Naive thymus-derived CD4-positive, alpha-beta T cell (primary cell): Measurements from ENCODE around the gene DCTPP1. TPM values are rescaled to one million over a fixed set of nuclear protein-coding genes. Genes with fewer than 3 reads are reported as not detected.
A peak's percentile ranks its signal among the peaks of the same experiment; 100 is the strongest.

ENCODE experiments used
- ATAC-seq: fragments of 150-1000 bp; cut with Tn5 transposase; 2 replicates; pipeline ENCODE4 v1.10.0; 2021; ENCODE audit warnings: mild to moderate bottlenecking, moderate library complexity
- CTCF ChIA-PET: fragments of 350-600 bp; sonication (Branson Sonifier 250); formaldehyde crosslinking; loops from one replicate; lab custom pipeline; 2021; ENCODE audit warnings: antibody characterized with exemption; lab: Charles Lee
- POLR2A ChIA-PET: fragments of 350-600 bp; sonication (Branson Sonifier 250); formaldehyde crosslinking; loops from one replicate; lab custom pipeline; 2021; ENCODE audit warnings: antibody characterized with exemption, inconsistent platforms; lab: Charles Lee
- DNase-seq, 9 donors: peaks; one replicate each; pipeline versions ENCODE4 v3.0.0 to v3.0.0-alpha.2; 2020 to 2022; ENCODE audit warnings: mixed read lengths in 1 of 9
- H3K27ac ChIP-seq: one replicate; pipeline ENCODE4 v1.7.0; 2013; ENCODE audit warnings: mild to moderate bottlenecking, low read depth, low read length, moderate library complexity
- H3K27me3 ChIP-seq, 2 donors: one replicate each; pipeline ENCODE4 v1.7.0; 2013; ENCODE audit warnings: low read length in 2 of 2, mild to moderate bottlenecking in 2 of 2, moderate library complexity in 2 of 2; ENCODE audit not compliant: control insufficient read depth in 2 of 2, insufficient read depth in 2 of 2
- H3K36me3 ChIP-seq, 3 experiments: 1 replicate in 2 of 3; 2 replicates in 1 of 3; pipeline ENCODE4 v1.7.0; 2013; ENCODE audit warnings: low read length in 3 of 3, mild to moderate bottlenecking in 3 of 3, moderate library complexity in 1 of 3; ENCODE audit not compliant: insufficient read depth in 3 of 3, control insufficient read depth in 2 of 3
- H3K4me1 ChIP-seq, 2 donors: one replicate each; pipeline ENCODE4 v1.7.0; 2013; ENCODE audit warnings: low read length in 2 of 2, mild to moderate bottlenecking in 2 of 2, moderate library complexity in 1 of 2; ENCODE audit not compliant: control insufficient read depth in 2 of 2, insufficient read depth in 2 of 2
- H3K4me3 ChIP-seq: 2 replicates; pipeline ENCODE4 v1.7.0; 2013; ENCODE audit warnings: mild to moderate bottlenecking, low read length
- H3K9me3 ChIP-seq, 3 experiments: 1 replicate in 2 of 3; 2 replicates in 1 of 3; pipeline ENCODE4 v1.7.0; 2013; ENCODE audit warnings: low read length in 3 of 3; ENCODE audit not compliant: control insufficient read depth in 2 of 3
- H3K27ac Mint-ChIP-seq, 9 donors: one replicate each; pipeline ENCODE4 v1.8.0; 2020 to 2022; ENCODE audit warnings: mixed read lengths in 9 of 9, mild to moderate bottlenecking in 8 of 9, moderate library complexity in 5 of 9, inconsistent platforms in 2 of 9
- H3K27me3 Mint-ChIP-seq, 5 donors: one replicate each; pipeline ENCODE4 v1.8.0; 2021 to 2022; ENCODE audit warnings: mixed read lengths in 5 of 5, mild to moderate bottlenecking in 1 of 5
- H3K36me3 Mint-ChIP-seq, 5 donors: one replicate each; pipeline ENCODE4 v1.8.0; 2020 to 2022; ENCODE audit warnings: mixed read lengths in 5 of 5, mild to moderate bottlenecking in 3 of 5, inconsistent platforms in 1 of 5
- H3K4me1 Mint-ChIP-seq, 7 donors: one replicate each; pipeline ENCODE4 v1.8.0; 2020 to 2022; ENCODE audit warnings: mixed read lengths in 7 of 7, mild to moderate bottlenecking in 3 of 7, inconsistent platforms in 1 of 7
- H3K4me3 Mint-ChIP-seq, 10 donors: one replicate each; pipeline ENCODE4 v1.8.0; 2020 to 2022; ENCODE audit warnings: mild to moderate bottlenecking in 10 of 10, mixed read lengths in 10 of 10, moderate library complexity in 6 of 10, inconsistent platforms in 2 of 10
- H3K9me3 Mint-ChIP-seq, 11 donors: one replicate each; pipeline ENCODE4 v1.8.0; 2020 to 2022; ENCODE audit warnings: mixed read lengths in 11 of 11, mild to moderate bottlenecking in 4 of 11, inconsistent platforms in 1 of 11, moderate library complexity in 1 of 11
- intact Hi-C, 2 donors: fragments of 100-400 bp; cut with micrococcal nuclease; formaldehyde crosslinking; loops; one replicate each; pipeline ENCODE4 v1.15.1; 2023
- polyA plus RNA-seq, 2 donors: library from polyadenylated mRNA; unstranded; fragments of 300-500 nt; fragmentation: Illumina TruSeq; gene quantifications; one replicate each; pipeline ENCODE4 v1.2.3, GENCODE V29; 2021
- total RNA-seq, 6 experiments: library from RNA in 5 of 6; stranded (reverse) in 5 of 6; gene quantifications; 1 replicate in 5 of 6; 2 replicates in 1 of 6; pipeline ENCODE4 v1.2.3 and lab custom pipeline; 2021 to 2026

Gene DCTPP1
- total and polyA plus RNA-seq, 7 experiments from 2014 or later = 11.6 to 81.1 (median 15.6) TPM

- intact Hi-C loops = loop anchor here in 1 of 2 donors (5.0 to 10.0 kb wide), 3 partner anchors 181 to 548 kb away; partner anchors contain the start of genes FBXL19, TBX6, YPEL3 and ZNF764
- Mint-ChIP-seq H3K27ac (peak overlapping the region; percentile 76 to 100 (median 100)), H3K4me1 (peaks cover 32 to 54% (median 42%) of the 10 kb centered on the region in 7 donors), H3K9me3 (no peaks in the 10 kb centered on the region), H3K4me3 (peak overlapping the region in 3 of 10 donors; percentile 13 to 27 (median 16)), H3K27me3 (no peaks in the 10 kb centered on the region), H3K36me3 (peaks cover 4 to 22% (median 5%) of the 10 kb centered on the region in 5 donors)
- POLR2A ChIA-PET = interaction anchor here (1.0 to 10.9 kb wide), 8 partner anchors 8 to 311 kb away, joined by 3 to 254 read pairs (median 19); partner anchors contain the start of genes ALDOA, CORO1A, TBC1D10B and TBX6
- H3K27me3 ChIP-seq = no peaks in the 10 kb centered on the region
- no peak for DNase-seq
- H3K4me1 ChIP-seq = peaks cover 38 to 52% of the 10 kb centered on the region in 2 donors
- H3K4me3 ChIP-seq = no peak overlapping the region
- CTCF ChIA-PET = interaction anchor here (2.0 kb wide), 1 partner anchor 33 kb away, joined by 5 read pairs; no protein-coding TSS in a partner anchor
- H3K9me3 ChIP-seq = no peaks in the 10 kb centered on the region
- peak overlapping the region; percentile 100 for H3K27ac ChIP-seq
- peaks cover 0 to 13% (median 3%) of the 10 kb centered on the region in 3 experiments for H3K36me3 ChIP-seq
- ATAC-seq = no peak
Observed at GRCh38 chr16:30376461-30376902, 53.3 kb downstream of the DCTPP1 start.

GRCh38 chr16:30375864-30376263 is 54.0 kb downstream of the DCTPP1 start:
- peaks cover 35 to 54% (median 44%) of the 10 kb centered on the region in 7 donors for H3K4me1 Mint-ChIP-seq
- peak overlapping the region; percentile 100 for H3K27ac ChIP-seq
- H3K27me3 ChIP-seq = no peaks in the 10 kb centered on the region
- DNase-seq = no peak
- peaks cover 36 to 50% of the 10 kb centered on the region in 2 donors for H3K4me1 ChIP-seq
- intact Hi-C loops = loop anchor here in 1 of 2 donors (5.0 to 10.0 kb wide), 3 partner anchors 181 to 549 kb away; partner anchors contain the start of genes FBXL19, TBX6, YPEL3 and ZNF764
- H3K27ac Mint-ChIP-seq = peak overlapping the region; percentile 12 to 100 (median 87)
- H3K4me3 Mint-ChIP-seq = peak overlapping the region in 3 of 10 donors; percentile 14 to 61 (median 25)
- H3K36me3 Mint-ChIP-seq = peaks cover 4 to 18% (median 5%) of the 10 kb centered on the region in 5 donors
- H3K27me3 Mint-ChIP-seq = no peaks in the 10 kb centered on the region
- H3K4me3 ChIP-seq = no peak overlapping the region
- no peak for ATAC-seq
- POLR2A ChIA-PET = interaction anchor here (1.0 to 9.9 kb wide), 7 partner anchors 8 to 311 kb away, joined by 3 to 156 read pairs (median 7); partner anchors contain the start of genes ALDOA, CORO1A, TBC1D10B and TBX6
- no peaks in the 10 kb centered on the region for H3K9me3 ChIP-seq
- no peaks in the 10 kb centered on the region for H3K9me3 Mint-ChIP-seq
- CTCF ChIA-PET = interaction anchor here (0.5 to 2.0 kb wide), 2 partner anchors 10 to 34 kb away, joined by 3 to 5 read pairs; no protein-coding TSS in a partner anchor
- H3K36me3 ChIP-seq = peaks cover 0 to 13% (median 3%) of the 10 kb centered on the region in 3 experiments

GRCh38 chr16:30374538-30374937 is 55.3 kb downstream of the DCTPP1 start, which contains the start of gene MYL11:
MYL11 (plus strand) TSS chr16:30374802; CDS start chr16:30374858, 56 bp downstream.
- DNase-seq = no peak
- Mint-ChIP-seq H3K4me1 (peaks cover 22 to 43% (median 34%) of the 10 kb centered on the region in 7 donors), H3K27me3 (peaks cover 0 to 3% (median 0%) of the 10 kb centered on the region in 5 donors), H3K9me3 (peaks cover 0 to 2% (median 0%) of the 10 kb centered on the region in 11 donors), H3K27ac (peak within 1 kb of the TSS; percentile 12 to 100 (median 84)), H3K36me3 (peaks cover 0 to 9% (median 0%) of the 10 kb centered on the region in 5 donors), H3K4me3 (peak within 1 kb of the TSS in 6 of 10 donors; percentile 10 to 61 (median 34))
- ChIA-PET POLR2A (interaction anchor here (0.7 to 1.9 kb wide), 2 partner anchors 9 to 22 kb away, joined by 3 to 7 read pairs; no protein-coding TSS in a partner anchor), CTCF (interaction anchor here (0.6 kb wide), 1 partner anchor 40 kb away, joined by 4 read pairs; no protein-coding TSS in a partner anchor)
- peaks cover 0 to 13% (median 0%) of the 10 kb centered on the region in 3 experiments for H3K36me3 ChIP-seq
- no peak within 1 kb of the TSS for H3K4me3 ChIP-seq
- intact Hi-C loops = loop anchor here in 1 of 2 donors (10.0 kb wide), 2 partner anchors 280 to 550 kb away; partner anchors contain the start of genes FBXL19, TBX6 and YPEL3
- H3K4me1 ChIP-seq = peaks cover 22 to 37% of the 10 kb centered on the region in 2 donors
- no peaks in the 10 kb centered on the region for H3K9me3 ChIP-seq
- no peak for ATAC-seq
- H3K27ac ChIP-seq = peak within 1 kb of the TSS; percentile 100
- H3K27me3 ChIP-seq = no peaks in the 10 kb centered on the region

Other genes with a start within 250 kb of the DCTPP1 start
- gene CORO1A, start 246.4 kb downstream of the DCTPP1 start, total RNA-seq = 1,000 to 10,000 TPM in 1 of 5 experiments, 100 to 1,000 TPM in 4; 609 to 1,666 (median 826) TPM
- 1,000 to 10,000 TPM; 1,289 to 1,601 TPM for gene CORO1A, start 246.4 kb downstream of the DCTPP1 start, polyA plus RNA-seq
- 100 to 1,000 TPM in 1 of 5 experiments, 10 to 100 TPM in 4; 51.3 to 173 (median 69.8) TPM for gene BOLA2B, start 236.4 kb downstream of the DCTPP1 start, total RNA-seq
- gene BOLA2B, start 236.4 kb downstream of the DCTPP1 start, polyA plus RNA-seq = 100 to 1,000 TPM; 168 to 205 TPM
- 10 to 100 TPM; 41.8 to 84.5 (median 49.5) TPM for gene SLX1A, start 236.2 kb downstream of the DCTPP1 start, total RNA-seq
- 10 to 100 TPM; 36.4 to 40.0 TPM for gene SLX1A, start 236.2 kb downstream of the DCTPP1 start, polyA plus RNA-seq
- gene SULT1A3, start 230.8 kb downstream of the DCTPP1 start, total RNA-seq = 10 to 100 TPM; 25.3 to 34.8 (median 32.8) TPM
- 1 to 10 TPM in 1 of 2 donors, under 1 TPM in 1; 0.51 to 1.1 TPM for gene SULT1A3, start 230.8 kb downstream of the DCTPP1 start, polyA plus RNA-seq
- gene NPIPB13, start 181.6 kb downstream of the DCTPP1 start, total RNA-seq = 10 to 100 TPM; 13.3 to 33.3 (median 14.4) TPM
- gene NPIPB13, start 181.6 kb downstream of the DCTPP1 start, polyA plus RNA-seq = 1 to 10 TPM in 1 of 2 donors, under 1 TPM in 1; 0.85 to 2.6 TPM
- gene CD2BP2, start 74.7 kb downstream of the DCTPP1 start, total RNA-seq = 10 to 100 TPM; 37.5 to 77.0 (median 64.6) TPM
- gene CD2BP2, start 74.7 kb downstream of the DCTPP1 start, polyA plus RNA-seq = 10 to 100 TPM; 18.7 to 24.4 TPM
- 10 to 100 TPM; 23.2 to 70.0 (median 45.2) TPM for gene TBC1D10B, start 59.5 kb downstream of the DCTPP1 start, total RNA-seq
- gene TBC1D10B, start 59.5 kb downstream of the DCTPP1 start, polyA plus RNA-seq = 10 to 100 TPM in 1 of 2 donors, 1 to 10 TPM in 1; 7.6 to 13.6 TPM
- 1 to 10 TPM in 2 of 5 experiments, under 1 TPM in 1, not detected in 2; 0.87 to 2.0 (median 1.6) TPM for gene MYL11, start 55.2 kb downstream of the DCTPP1 start, total RNA-seq
- not detected for gene MYL11, start 55.2 kb downstream of the DCTPP1 start, polyA plus RNA-seq
- gene SEPTIN1, start 47.5 kb downstream of the DCTPP1 start, total RNA-seq = 100 to 1,000 TPM; 176 to 355 (median 183) TPM
- 100 to 1,000 TPM; 221 to 257 TPM for gene SEPTIN1, start 47.5 kb downstream of the DCTPP1 start, polyA plus RNA-seq
- 10 to 100 TPM in 3 of 5 experiments, 1 to 10 TPM in 2; 6.0 to 16.0 (median 15.6) TPM for gene ZNF48, start 34.6 kb downstream of the DCTPP1 start, total RNA-seq
- 10 to 100 TPM in 1 of 2 donors, 1 to 10 TPM in 1; 6.0 to 10.9 TPM for gene ZNF48, start 34.6 kb downstream of the DCTPP1 start, polyA plus RNA-seq
- 1 to 10 TPM; 1.2 to 9.0 (median 4.5) TPM for gene ZNF771, start 22.4 kb downstream of the DCTPP1 start, total RNA-seq
- 1 to 10 TPM; 3.1 to 9.4 TPM for gene ZNF771, start 22.4 kb downstream of the DCTPP1 start, polyA plus RNA-seq
- 10 to 100 TPM; 20.9 to 69.6 (median 47.1) TPM for gene SEPHS2, start 15.8 kb upstream of the DCTPP1 start, total RNA-seq
- 10 to 100 TPM; 61.2 to 83.9 TPM for gene SEPHS2, start 15.8 kb upstream of the DCTPP1 start, polyA plus RNA-seq
- 100 to 1,000 TPM; 258 to 629 (median 436) TPM for gene ITGAL, start 42.7 kb upstream of the DCTPP1 start, total RNA-seq
- 100 to 1,000 TPM; 110 to 135 TPM for gene ITGAL, start 42.7 kb upstream of the DCTPP1 start, polyA plus RNA-seq
- 1 to 10 TPM; 6.0 to 8.5 (median 7.3) TPM for gene ZNF768, start 96.5 kb upstream of the DCTPP1 start, total RNA-seq
- gene ZNF768, start 96.5 kb upstream of the DCTPP1 start, polyA plus RNA-seq = 1 to 10 TPM; 1.6 to 2.4 TPM
- 10 to 100 TPM in 4 of 5 experiments, 1 to 10 TPM in 1; 9.1 to 17.4 (median 13.8) TPM for gene ZNF747, start 104.8 kb upstream of the DCTPP1 start, total RNA-seq
- gene ZNF747, start 104.8 kb upstream of the DCTPP1 start, polyA plus RNA-seq = 10 to 100 TPM in 1 of 2 donors, 1 to 10 TPM in 1; 8.9 to 11.7 TPM
- 10 to 100 TPM; 11.9 to 20.9 (median 19.3) TPM for gene ZNF764, start 128.3 kb upstream of the DCTPP1 start, total RNA-seq
- 1 to 10 TPM; 4.5 to 6.8 TPM for gene ZNF764, start 128.3 kb upstream of the DCTPP1 start, polyA plus RNA-seq
- gene ZNF688, start 141.7 kb upstream of the DCTPP1 start, total RNA-seq = 10 to 100 TPM in 4 of 5 experiments, 1 to 10 TPM in 1; 8.8 to 24.3 (median 16.3) TPM
- gene ZNF688, start 141.7 kb upstream of the DCTPP1 start, polyA plus RNA-seq = 10 to 100 TPM; 29.7 to 33.2 TPM
- gene ZNF785, start 155.7 kb upstream of the DCTPP1 start, total RNA-seq = 10 to 100 TPM; 10.2 to 37.1 (median 21.4) TPM
- gene ZNF785, start 155.7 kb upstream of the DCTPP1 start, polyA plus RNA-seq = 1 to 10 TPM; 2.6 to 4.4 TPM
- 10 to 100 TPM in 4 of 5 experiments, 1 to 10 TPM in 1; 6.8 to 14.6 (median 12.4) TPM for gene ZNF689, start 180.4 kb upstream of the DCTPP1 start, total RNA-seq
- gene ZNF689, start 180.4 kb upstream of the DCTPP1 start, polyA plus RNA-seq = 10 to 100 TPM; 11.5 to 15.6 TPM
- 10 to 100 TPM; 57.6 to 91.9 (median 82.5) TPM for gene PRR14, start 220.9 kb upstream of the DCTPP1 start, total RNA-seq
- gene PRR14, start 220.9 kb upstream of the DCTPP1 start, polyA plus RNA-seq = 10 to 100 TPM; 13.3 to 20.9 TPM
- gene FBRS, start 228.4 kb upstream of the DCTPP1 start, total RNA-seq = 100 to 1,000 TPM; 143 to 174 (median 164) TPM
- 1 to 10 TPM; 2.6 to 5.0 TPM for gene FBRS, start 228.4 kb upstream of the DCTPP1 start, polyA plus RNA-seq